ENCODE results near the gene FAM32A. TPM values are rescaled to one million over a fixed set of nuclear protein-coding genes. Genes with fewer than 3 reads are reported as not detected.

FAM32A gene
- total RNA-seq, 1 experiment from 2014 or later, result 44.6 TPM

- DNase-seq (ENCODE audit: low read depth, low spot score) (no peak), ATAC-seq (no peak)
- ChIA-PET CTCF (no interaction called here), POLR2A (no interaction called here)
- Histone ChIP-seq H3K27ac (ENCODE audit: low read length) (no peak overlapping the region), H3K9me3 (ENCODE audit: control insufficient read depth, insufficient read depth, low read depth, low read length) (no peaks in the 10 kb centered on the region), H3K4me1 (ENCODE audit: control insufficient read depth, insufficient read depth, low read length) (no peaks in the 10 kb centered on the region), H3K4me3 (ENCODE audit: low read depth in 2 of 2, low read length in 2 of 2) (no peak overlapping the region), H3K36me3 (ENCODE audit: control insufficient read depth, insufficient read depth, low read length) (no peaks in the 10 kb centered on the region; the same call in 1 of the 2 replicates), H3K27me3 (ENCODE audit: control insufficient read depth, insufficient read depth, low read length) (no peaks in the 10 kb centered on the region)
- in situ Hi-C loops (cut with HindIII; ENCODE audit: low pct_unique_long_range_greater_than_20kb, low sequenced_read_pairs), result no loop called here
- BruUV-seq (replicated peaks), result no TSS peak
- TF ChIP-seq POLR2AphosphoS5 (IDR thresholded peaks at IDR 0.05; ENCODE audit: low read depth, low read length), result no peak
- TF ChIP-seq, protein P1, sequence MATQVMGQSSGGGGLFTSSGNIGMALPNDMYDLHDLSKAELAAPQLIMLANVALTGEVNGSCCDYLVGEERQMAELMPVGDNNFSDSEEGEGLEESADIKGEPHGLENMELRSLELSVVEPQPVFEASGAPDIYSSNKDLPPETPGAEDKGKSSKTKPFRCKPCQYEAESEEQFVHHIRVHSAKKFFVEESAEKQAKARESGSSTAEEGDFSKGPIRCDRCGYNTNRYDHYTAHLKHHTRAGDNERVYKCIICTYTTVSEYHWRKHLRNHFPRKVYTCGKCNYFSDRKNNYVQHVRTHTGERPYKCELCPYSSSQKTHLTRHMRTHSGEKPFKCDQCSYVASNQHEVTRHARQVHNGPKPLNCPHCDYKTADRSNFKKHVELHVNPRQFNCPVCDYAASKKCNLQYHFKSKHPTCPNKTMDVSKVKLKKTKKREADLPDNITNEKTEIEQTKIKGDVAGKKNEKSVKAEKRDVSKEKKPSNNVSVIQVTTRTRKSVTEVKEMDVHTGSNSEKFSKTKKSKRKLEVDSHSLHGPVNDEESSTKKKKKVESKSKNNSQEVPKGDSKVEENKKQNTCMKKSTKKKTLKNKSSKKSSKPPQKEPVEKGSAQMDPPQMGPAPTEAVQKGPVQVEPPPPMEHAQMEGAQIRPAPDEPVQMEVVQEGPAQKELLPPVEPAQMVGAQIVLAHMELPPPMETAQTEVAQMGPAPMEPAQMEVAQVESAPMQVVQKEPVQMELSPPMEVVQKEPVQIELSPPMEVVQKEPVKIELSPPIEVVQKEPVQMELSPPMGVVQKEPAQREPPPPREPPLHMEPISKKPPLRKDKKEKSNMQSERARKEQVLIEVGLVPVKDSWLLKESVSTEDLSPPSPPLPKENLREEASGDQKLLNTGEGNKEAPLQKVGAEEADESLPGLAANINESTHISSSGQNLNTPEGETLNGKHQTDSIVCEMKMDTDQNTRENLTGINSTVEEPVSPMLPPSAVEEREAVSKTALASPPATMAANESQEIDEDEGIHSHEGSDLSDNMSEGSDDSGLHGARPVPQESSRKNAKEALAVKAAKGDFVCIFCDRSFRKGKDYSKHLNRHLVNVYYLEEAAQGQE (IDR thresholded peaks at IDR 0.05; ENCODE audit: insufficient read depth in 1 of 2, low read depth in 2 of 2, low read length in 1 of 2), result no peak
- TF ChIP-seq, protein P2, sequence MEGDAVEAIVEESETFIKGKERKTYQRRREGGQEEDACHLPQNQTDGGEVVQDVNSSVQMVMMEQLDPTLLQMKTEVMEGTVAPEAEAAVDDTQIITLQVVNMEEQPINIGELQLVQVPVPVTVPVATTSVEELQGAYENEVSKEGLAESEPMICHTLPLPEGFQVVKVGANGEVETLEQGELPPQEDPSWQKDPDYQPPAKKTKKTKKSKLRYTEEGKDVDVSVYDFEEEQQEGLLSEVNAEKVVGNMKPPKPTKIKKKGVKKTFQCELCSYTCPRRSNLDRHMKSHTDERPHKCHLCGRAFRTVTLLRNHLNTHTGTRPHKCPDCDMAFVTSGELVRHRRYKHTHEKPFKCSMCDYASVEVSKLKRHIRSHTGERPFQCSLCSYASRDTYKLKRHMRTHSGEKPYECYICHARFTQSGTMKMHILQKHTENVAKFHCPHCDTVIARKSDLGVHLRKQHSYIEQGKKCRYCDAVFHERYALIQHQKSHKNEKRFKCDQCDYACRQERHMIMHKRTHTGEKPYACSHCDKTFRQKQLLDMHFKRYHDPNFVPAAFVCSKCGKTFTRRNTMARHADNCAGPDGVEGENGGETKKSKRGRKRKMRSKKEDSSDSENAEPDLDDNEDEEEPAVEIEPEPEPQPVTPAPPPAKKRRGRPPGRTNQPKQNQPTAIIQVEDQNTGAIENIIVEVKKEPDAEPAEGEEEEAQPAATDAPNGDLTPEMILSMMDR (IDR thresholded peaks at IDR 0.05), result no peak
- no peak for TF ChIP-seq TCF7L2 (IDR thresholded peaks at IDR 0.05; ENCODE audit: low read depth, low read length)
- no peak for TF ChIP-seq SIN3A (IDR thresholded peaks at IDR 0.05; ENCODE audit: borderline replicate concordance, insufficient read depth, low read depth, low read length)
- intact Hi-C loops (cut with micrococcal nuclease; ENCODE audit: unreplicated experiment), result no loop called here
Observed at GRCh38 chr19:16205205-16206045, 20.2 kb downstream of the FAM32A start.

GRCh38 chr19:16206046-16206605 lies 20.9 kb downstream of the FAM32A start:
- Histone ChIP-seq H3K36me3 (ENCODE audit: control insufficient read depth, insufficient read depth, low read length) (no peaks in the 10 kb centered on the region; the same call in 1 of the 2 replicates), H3K4me3 (ENCODE audit: low read depth in 2 of 2, low read length in 2 of 2) (no peak overlapping the region), H3K9me3 (ENCODE audit: control insufficient read depth, insufficient read depth, low read depth, low read length) (no peaks in the 10 kb centered on the region), H3K27ac (ENCODE audit: low read length) (no peak overlapping the region), H3K27me3 (ENCODE audit: control insufficient read depth, insufficient read depth, low read length) (no peaks in the 10 kb centered on the region), H3K4me1 (ENCODE audit: control insufficient read depth, insufficient read depth, low read length) (no peaks in the 10 kb centered on the region)
- in situ Hi-C loops (cut with HindIII; ENCODE audit: low pct_unique_long_range_greater_than_20kb, low sequenced_read_pairs) (no loop called here), intact Hi-C loops (cut with micrococcal nuclease; ENCODE audit: unreplicated experiment) (no loop called here)
- DNase-seq (ENCODE audit: low read depth, low spot score), result no peak
- no TSS peak for BruUV-seq (replicated peaks)
- TF ChIP-seq, protein P2 (IDR thresholded peaks at IDR 0.05), result no peak
- TF ChIP-seq POLR2AphosphoS5 (IDR thresholded peaks at IDR 0.05; ENCODE audit: low read depth, low read length) (no peak), TCF7L2 (IDR thresholded peaks at IDR 0.05; ENCODE audit: low read depth, low read length) (no peak), SIN3A (IDR thresholded peaks at IDR 0.05; ENCODE audit: borderline replicate concordance, insufficient read depth, low read depth, low read length) (no peak)
- TF ChIP-seq, protein P1 (IDR thresholded peaks at IDR 0.05; ENCODE audit: insufficient read depth in 1 of 2, low read depth in 2 of 2, low read length in 1 of 2), result no peak
- ChIA-PET CTCF (no interaction called here), POLR2A (no interaction called here)
- no peak for ATAC-seq
